ENCODE measurements around the gene KRTAP9-7.
"Not testable (repeated sequence)": the region's sequence is repeated elsewhere in the genome, so short reads cannot be mapped to it uniquely, and the experiment has no call there.

The KRTAP9-7 gene, protein sequence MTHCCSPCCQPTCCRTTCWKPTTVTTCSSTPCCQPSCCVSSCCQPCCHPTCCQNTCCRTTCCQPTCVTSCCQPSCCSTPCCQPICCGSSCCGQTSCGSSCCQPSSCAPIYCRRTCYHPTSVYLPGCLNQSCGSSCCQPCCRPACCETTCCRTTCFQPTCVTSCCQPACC

DNA sequence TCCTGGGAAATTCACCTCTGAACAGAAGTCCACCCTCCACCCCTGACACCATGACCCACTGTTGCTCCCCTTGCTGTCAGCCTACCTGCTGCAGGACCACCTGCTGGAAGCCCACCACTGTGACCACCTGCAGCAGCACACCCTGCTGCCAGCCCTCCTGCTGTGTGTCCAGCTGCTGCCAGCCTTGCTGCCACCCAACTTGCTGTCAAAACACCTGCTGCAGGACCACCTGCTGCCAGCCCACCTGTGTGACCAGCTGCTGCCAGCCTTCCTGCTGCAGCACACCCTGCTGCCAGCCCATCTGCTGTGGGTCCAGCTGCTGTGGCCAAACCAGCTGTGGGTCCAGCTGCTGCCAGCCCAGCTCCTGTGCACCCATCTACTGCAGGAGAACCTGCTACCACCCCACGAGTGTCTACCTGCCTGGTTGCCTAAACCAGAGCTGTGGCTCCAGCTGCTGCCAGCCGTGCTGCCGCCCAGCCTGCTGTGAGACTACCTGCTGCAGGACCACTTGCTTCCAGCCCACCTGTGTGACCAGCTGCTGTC is at the start of gene KRTAP9-7:
Gene KRTAP9-7 (plus strand): TSS at position 51 of the 543 bp plus-strand sequence. CDS start 0 bp downstream, at position 51.
- H3K9ac ChIP-seq, H3K9me3 ChIP-seq, H4K20me1 ChIP-seq, H3K36me3 ChIP-seq, H3K27me3 ChIP-seq, H3K4me1 ChIP-seq, H3K27ac ChIP-seq, H3K4me2 ChIP-seq, H3K4me3 ChIP-seq: not testable (repeated sequence)

GRCh38 chr17:41226051-41226450 is 49.4 kb upstream of the KRTAP9-7 start:
- Histone ChIP-seq H3K27ac (no peak overlapping the region), H3K4me3 (no peak overlapping the region), H3K9me3 (no peaks in the 10 kb centered on the region), H3K27me3 (no peaks in the 10 kb centered on the region), H3K4me2 (no peak overlapping the region), H3K36me3 (no peaks in the 10 kb centered on the region), H3K4me1 (no peaks in the 10 kb centered on the region), H3K9ac (no peak overlapping the region), H4K20me1 (no peaks in the 10 kb centered on the region)
- TF ChIP-seq Cebpa-rat (IDR thresholded peaks at IDR 0.05), result no peak

DNA sequence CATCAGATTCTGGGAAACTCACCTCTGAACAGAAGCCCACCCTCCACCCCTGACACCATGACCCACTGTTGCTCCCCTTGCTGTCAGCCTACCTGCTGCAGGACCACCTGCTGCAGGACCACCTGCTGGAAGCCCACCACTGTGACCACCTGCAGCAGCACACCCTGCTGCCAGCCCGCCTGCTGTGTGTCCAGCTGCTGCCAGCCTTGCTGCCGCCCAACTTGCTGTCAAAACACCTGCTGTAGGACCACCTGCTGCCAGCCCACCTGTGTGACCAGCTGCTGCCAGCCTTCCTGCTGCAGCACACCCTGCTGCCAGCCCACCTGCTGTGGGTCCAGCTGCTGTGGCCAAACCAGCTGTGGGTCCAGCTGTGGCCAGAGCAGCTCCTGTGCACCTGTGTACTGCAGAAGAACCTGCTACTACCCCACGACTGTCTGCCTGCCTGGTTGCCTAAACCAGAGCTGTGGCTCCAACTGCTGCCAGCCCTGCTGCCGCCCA is 48.9 kb upstream of the KRTAP9-7 start, which contains the start of gene KRTAP9-2:
Gene KRTAP9-2 (plus strand): TSS at position 51 of the 498 bp plus-strand sequence. CDS start 7 bp downstream, at position 58.
- H3K9ac ChIP-seq, H3K9me3 ChIP-seq, H3K27me3 ChIP-seq, H3K4me2 ChIP-seq, H4K20me1 ChIP-seq, H3K36me3 ChIP-seq, H3K4me3 ChIP-seq, H3K27ac ChIP-seq, H3K4me1 ChIP-seq: not testable (repeated sequence)

DNA sequence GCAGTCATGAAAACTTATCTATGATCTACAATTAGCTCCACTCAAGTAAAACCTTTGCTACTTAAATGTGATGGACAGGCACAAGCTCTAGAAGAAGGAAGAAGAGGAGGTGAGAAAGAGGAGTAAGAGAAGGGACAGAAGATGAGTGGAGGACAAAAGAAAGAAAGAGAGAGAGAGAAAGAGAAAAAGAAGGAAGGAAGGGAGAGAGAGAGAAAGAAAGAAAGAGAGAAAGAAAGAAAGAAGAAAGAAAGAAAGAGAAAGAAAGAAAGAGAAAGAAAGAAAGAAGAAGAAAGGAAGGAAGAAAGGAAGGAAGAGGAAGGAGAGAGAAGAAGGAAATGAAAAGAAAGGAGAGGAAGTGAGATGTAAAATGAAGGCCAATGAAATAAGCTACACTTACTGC is 45.4 kb upstream of the KRTAP9-7 start:
- Histone ChIP-seq H3K4me2 (no peak overlapping the region), H3K9me3 (no peaks in the 10 kb centered on the region), H3K4me1 (peaks cover 5% of the 10 kb centered on the region; the same call in 1 of the 2 replicates), H3K27ac (no peak overlapping the region), H3K27me3 (no peaks in the 10 kb centered on the region), H3K9ac (no peak overlapping the region), H4K20me1 (no peaks in the 10 kb centered on the region), H3K4me3 (no peak overlapping the region), H3K36me3 (no peaks in the 10 kb centered on the region)
- no peak for TF ChIP-seq Cebpa-rat (IDR thresholded peaks at IDR 0.05)

- TF ChIP-seq Cebpa-rat (IDR thresholded peaks at IDR 0.05), result no peak
- H3K27ac ChIP-seq, result no peak overlapping the region
- no peaks in the 10 kb centered on the region for H3K9me3 ChIP-seq
- H3K4me3 ChIP-seq, result no peak overlapping the region
- no peaks in the 10 kb centered on the region for H3K36me3 ChIP-seq
- H3K27me3 ChIP-seq, result no peaks in the 10 kb centered on the region
- H3K4me2 ChIP-seq, result no peak overlapping the region
- H4K20me1 ChIP-seq, result no peaks in the 10 kb centered on the region
- peaks cover 5% of the 10 kb centered on the region; the same call in 1 of the 2 replicates for H3K4me1 ChIP-seq
- no peak overlapping the region for H3K9ac ChIP-seq
Observed at GRCh38 chr17:41231731-41232130, 43.8 kb upstream of the KRTAP9-7 start.

- H3K4me2 ChIP-seq, H3K27me3 ChIP-seq, H3K9me3 ChIP-seq, H3K36me3 ChIP-seq, H4K20me1 ChIP-seq, H3K4me1 ChIP-seq, H3K9ac ChIP-seq, H3K4me3 ChIP-seq, H3K27ac ChIP-seq: not testable (repeated sequence)
Observed at GRCh38 chr17:41232399-41233105, 42.9 kb upstream of the KRTAP9-7 start, which contains the start of gene KRTAP9-3. Gene KRTAP9-3, plus strand, starts transcription at chr17:41232449. Its CDS starts 53 bp downstream, at chr17:41232502.

DNA sequence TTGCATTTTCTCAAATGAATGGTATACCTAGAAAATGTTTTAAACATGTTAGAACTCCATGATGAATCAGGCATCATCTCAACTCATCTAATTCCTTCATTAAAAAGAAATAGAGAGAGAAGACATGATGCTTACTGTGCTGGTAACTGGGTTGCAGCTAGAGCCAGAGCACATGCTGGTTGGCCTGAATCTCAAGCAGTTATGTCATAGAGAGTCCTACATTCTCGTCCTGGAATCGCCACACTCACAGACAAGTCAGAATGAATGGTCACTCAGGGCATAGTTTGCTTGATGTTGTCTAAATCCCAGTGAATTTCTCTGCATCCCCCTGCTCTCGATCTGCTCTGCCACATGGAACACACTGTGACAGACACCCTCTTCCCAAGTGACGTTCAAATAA is 38.4 kb upstream of the KRTAP9-7 start:
- not testable (repeated sequence) for H3K9me3 ChIP-seq, H4K20me1 ChIP-seq, H3K4me1 ChIP-seq, H3K36me3 ChIP-seq, H3K4me2 ChIP-seq, H3K27me3 ChIP-seq, H3K9ac ChIP-seq, H3K27ac ChIP-seq, H3K4me3 ChIP-seq

DNA sequence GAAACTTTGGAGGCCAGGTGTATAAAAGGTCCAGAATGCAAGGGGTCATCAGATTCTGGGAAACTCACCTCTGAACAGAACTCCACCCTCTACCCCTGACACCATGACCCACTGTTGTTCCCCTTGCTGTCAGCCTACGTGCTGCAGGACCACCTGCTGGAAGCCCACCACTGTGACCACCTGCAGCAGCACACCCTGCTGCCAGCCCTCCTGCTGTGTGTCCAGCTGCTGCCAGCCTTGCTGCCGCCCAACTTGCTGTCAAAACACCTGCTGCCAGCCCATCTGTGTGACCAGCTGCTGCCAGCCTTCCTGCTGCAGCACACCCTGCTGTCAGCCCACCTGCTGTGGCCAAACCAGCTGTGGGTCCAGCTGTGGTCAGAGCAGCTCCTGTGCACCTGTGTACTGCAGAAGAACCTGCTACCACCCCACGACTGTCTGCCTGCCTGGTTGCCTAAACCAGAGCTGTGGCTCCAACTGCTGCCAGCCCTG is 37.5 kb upstream of the KRTAP9-7 start, which contains the start of gene KRTAP9-8:
Gene KRTAP9-8 (plus strand): TSS at position 51 of the 489 bp plus-strand sequence. CDS start 53 bp downstream, at position 104.
- H3K4me3 ChIP-seq, H4K20me1 ChIP-seq, H3K9me3 ChIP-seq, H3K9ac ChIP-seq, H3K4me2 ChIP-seq, H3K27me3 ChIP-seq, H3K4me1 ChIP-seq, H3K36me3 ChIP-seq, H3K27ac ChIP-seq: not testable (repeated sequence)

DNA sequence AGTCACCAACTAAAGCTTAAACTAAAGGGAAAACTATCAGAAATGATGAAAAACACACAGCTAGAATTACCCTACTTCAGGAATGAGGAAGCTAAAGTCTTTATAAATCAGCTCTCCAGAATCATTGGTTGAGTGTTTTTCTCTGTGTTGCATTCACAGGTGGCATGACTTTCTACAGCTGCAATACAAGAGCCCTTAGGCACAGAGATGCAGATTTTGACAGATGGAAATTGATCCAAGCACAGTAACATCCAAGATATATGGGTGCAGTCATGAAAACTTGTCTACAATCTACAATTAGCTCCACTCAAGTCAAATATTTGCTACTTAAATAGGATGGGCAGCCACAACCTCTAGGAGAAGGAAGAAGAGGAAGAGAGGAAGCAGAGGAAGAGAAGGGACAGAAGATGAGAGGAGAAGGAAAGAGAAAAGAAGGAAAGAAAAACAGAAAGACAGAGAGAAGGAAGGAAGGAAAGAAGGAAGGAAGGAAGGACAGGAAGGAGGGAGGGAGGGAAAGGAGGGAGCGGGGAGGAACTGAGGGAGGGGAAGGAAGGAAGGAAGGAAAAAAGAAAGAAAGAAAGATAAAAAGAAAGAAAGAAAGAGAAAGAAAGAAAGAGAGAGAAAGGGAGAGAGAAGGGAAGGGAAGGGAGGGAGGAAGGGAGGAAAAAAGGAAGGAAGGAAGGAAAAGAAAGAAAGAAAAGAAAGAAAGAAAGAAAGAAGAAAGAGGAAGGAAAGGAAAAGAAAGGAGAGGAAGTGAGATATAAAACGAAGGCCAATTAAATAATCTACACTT is 28.3 kb upstream of the KRTAP9-7 start:
- not testable (repeated sequence) for H3K27ac ChIP-seq, H3K36me3 ChIP-seq, H4K20me1 ChIP-seq, H3K9me3 ChIP-seq, H3K4me1 ChIP-seq, H3K4me2 ChIP-seq, H3K27me3 ChIP-seq, H3K4me3 ChIP-seq, H3K9ac ChIP-seq

DNA sequence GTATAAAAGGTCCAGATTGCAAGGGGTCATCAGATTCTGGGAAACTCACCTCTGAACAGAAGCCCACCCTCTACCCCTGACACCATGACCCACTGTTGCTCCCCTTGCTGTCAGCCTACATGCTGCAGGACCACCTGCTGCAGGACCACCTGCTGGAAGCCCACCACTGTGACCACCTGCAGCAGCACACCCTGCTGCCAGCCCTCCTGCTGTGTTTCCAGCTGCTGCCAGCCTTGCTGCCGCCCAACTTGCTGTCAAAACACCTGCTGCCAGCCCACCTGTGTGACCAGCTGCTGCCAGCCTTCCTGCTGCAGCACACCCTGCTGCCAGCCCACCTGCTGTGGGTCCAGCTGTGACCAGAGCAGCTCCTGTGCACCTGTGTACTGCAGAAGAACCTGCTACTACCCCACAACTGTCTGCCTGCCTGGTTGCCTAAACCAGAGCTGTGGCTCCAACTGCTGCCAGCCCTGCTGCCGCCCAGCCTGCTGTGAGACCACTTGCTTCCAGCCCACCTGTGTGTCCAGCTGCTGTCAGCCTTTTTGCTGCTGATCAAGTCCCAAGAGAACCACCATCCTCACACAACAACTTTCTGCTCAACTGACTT is 25.8 kb upstream of the KRTAP9-7 start, which contains the start of gene KRTAP9-4:
Gene KRTAP9-4 (plus strand): TSS at position 51 of the 604 bp plus-strand sequence. CDS start 34 bp downstream, at position 85.
- not testable (repeated sequence) for H3K36me3 ChIP-seq, H4K20me1 ChIP-seq, H3K27ac ChIP-seq, H3K27me3 ChIP-seq, H3K4me2 ChIP-seq, H3K4me1 ChIP-seq, H3K4me3 ChIP-seq, H3K9me3 ChIP-seq, H3K9ac ChIP-seq
